Skeletal muscle satellite cell (primary cell): ENCODE data around the gene PRDM2.

Experiments used
- H3K27me3 ChIP-seq: 2 replicates; pipeline ENCODE4 v1.7.0; 2013; ENCODE audit warnings: low read length; ENCODE audit not compliant: control insufficient read depth, insufficient read depth
- H3K36me3 ChIP-seq: 2 replicates; pipeline ENCODE4 v1.7.0; 2013; ENCODE audit warnings: mild to moderate bottlenecking, control low read depth, low read length; ENCODE audit not compliant: insufficient read depth
- H3K4me1 ChIP-seq: 2 replicates; pipeline ENCODE4 v1.7.0; 2013; ENCODE audit warnings: low read length; ENCODE audit not compliant: control insufficient read depth, insufficient read depth
- H3K4me2 ChIP-seq: 2 replicates; pipeline ENCODE4 v1.7.0; 2013; ENCODE audit warnings: mild to moderate bottlenecking, low read length
- H3K4me3 ChIP-seq: 2 replicates; pipeline ENCODE4 v1.7.0; 2013; ENCODE audit warnings: low read length
- H3K9ac ChIP-seq: 2 replicates; pipeline ENCODE4 v1.7.0; 2013; ENCODE audit warnings: mild to moderate bottlenecking, low read depth, low read length, moderate library complexity
- H3K9me3 ChIP-seq: replicated peaks from 2 replicates; pipeline ENCODE4 v1.7.0; 2013; ENCODE audit warnings: mild to moderate bottlenecking, control low read depth, low read length

PRDM2 gene

DNA sequence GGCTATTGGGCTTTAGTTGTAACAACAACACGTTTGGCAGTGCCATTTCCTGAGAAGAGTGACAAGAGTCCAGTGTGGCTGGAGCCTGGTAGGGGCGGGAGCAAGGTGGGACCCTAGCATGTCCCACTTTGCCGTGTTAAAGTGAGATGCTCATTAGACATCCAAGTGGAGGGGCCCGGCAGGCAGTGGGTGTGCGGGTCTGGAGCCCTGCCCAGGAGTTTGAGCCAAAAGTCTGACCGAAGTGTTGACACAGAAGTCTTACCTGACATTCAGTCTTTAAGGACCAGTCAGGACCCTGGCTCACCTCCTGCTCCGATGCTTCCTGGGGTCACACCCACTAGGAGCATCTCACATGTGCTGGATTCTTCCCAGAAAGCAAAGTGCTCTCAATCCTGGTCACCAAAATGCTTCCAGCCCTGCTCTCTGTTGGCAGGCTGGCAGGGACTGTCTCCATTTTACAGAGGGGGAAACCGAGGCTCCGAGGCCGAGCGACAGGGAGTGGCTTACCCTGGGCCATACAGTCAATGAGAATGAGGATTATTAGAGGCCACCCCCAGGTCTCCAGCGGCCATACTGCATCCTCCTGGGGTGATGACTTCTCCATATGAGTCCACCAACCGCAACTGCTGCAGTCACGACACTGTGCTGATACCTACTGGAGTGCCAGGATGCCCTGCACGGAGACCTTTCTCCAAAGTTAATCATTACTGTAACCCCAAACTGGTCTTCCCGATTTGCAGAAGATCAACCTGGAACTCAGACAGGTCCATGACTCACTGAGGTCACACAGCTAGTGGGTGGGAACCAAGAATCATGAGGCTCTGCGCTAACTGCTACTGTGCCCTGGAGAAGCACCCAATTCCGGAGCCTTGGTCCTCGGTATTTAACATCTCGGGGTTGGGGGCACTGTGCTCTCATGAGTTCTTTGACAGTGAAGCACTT is 112.7 kb downstream of the PRDM2 start:
- H3K27me3 ChIP-seq: no peaks in the 10 kb centered on the region
- H3K36me3 ChIP-seq: no peaks in the 10 kb centered on the region
- H3K4me2 ChIP-seq: no peak overlapping the region
- H3K4me3 ChIP-seq: no peak overlapping the region
- no peak overlapping the region for H3K9ac ChIP-seq
- H3K4me1 ChIP-seq: no peaks in the 10 kb centered on the region
- H3K9me3 ChIP-seq: no peaks in the 10 kb centered on the region

DNA sequence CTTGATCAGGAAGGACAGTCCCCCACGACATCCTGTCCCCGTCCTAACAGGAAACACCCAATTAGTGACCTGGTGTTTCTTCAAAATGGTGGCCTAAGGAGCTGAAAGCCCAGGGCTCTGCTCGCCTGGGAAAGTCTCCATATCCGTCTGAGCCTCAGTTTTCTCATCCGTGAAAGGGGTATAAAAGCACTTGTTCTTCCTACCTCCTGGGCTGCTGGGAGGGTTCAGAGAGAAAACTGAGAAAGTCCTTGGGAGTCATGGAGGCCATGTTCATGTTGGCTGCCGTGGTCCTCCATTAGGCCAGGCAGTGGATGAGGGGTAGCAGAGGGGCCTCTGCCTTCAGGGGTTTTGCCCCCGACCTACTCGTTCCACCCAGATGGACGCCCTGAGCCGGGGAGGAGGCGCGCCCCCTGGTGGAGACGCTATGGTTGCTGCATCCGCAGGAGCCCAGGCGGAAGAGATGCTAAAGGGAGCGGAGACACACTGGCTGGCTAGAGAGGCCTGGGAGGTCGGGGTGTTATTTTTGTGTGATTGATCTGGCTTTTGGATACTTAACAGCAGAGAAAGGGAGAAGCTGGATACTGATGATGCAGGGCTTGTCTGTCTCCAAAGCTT is 113.5 kb downstream of the PRDM2 start:
- Histone ChIP-seq H3K4me2 (no peak overlapping the region), H3K4me1 (no peaks in the 10 kb centered on the region), H3K4me3 (no peak overlapping the region), H3K27me3 (no peaks in the 10 kb centered on the region), H3K36me3 (no peaks in the 10 kb centered on the region), H3K9me3 (no peaks in the 10 kb centered on the region), H3K9ac (no peak overlapping the region)

DNA sequence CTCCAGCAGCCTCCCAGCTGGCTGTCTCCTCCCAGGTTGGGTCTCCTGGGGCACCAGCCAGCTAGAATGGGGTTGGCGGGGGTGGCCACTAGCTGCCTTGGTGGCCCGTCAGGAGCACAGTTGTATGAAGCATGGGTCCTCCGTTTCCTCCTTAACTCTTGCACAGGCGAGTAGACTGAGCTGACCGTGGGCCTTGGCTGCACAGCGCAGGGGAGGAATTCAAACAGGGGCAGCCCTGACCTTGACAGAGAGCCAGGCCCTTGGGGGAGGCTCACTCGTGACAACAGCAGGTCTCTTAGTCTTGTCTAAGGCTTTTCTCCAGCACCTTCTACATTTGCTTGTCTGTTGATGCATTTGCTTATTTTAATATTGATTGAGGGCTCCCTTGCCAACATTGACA is 114.1 kb downstream of the PRDM2 start:
- H3K4me2 ChIP-seq: no peak overlapping the region
- H3K27me3 ChIP-seq: no peaks in the 10 kb centered on the region
- no peak overlapping the region for H3K9ac ChIP-seq
- no peaks in the 10 kb centered on the region for H3K4me1 ChIP-seq
- H3K36me3 ChIP-seq: no peaks in the 10 kb centered on the region
- H3K4me3 ChIP-seq: no peak overlapping the region
- H3K9me3 ChIP-seq: no peaks in the 10 kb centered on the region

DNA sequence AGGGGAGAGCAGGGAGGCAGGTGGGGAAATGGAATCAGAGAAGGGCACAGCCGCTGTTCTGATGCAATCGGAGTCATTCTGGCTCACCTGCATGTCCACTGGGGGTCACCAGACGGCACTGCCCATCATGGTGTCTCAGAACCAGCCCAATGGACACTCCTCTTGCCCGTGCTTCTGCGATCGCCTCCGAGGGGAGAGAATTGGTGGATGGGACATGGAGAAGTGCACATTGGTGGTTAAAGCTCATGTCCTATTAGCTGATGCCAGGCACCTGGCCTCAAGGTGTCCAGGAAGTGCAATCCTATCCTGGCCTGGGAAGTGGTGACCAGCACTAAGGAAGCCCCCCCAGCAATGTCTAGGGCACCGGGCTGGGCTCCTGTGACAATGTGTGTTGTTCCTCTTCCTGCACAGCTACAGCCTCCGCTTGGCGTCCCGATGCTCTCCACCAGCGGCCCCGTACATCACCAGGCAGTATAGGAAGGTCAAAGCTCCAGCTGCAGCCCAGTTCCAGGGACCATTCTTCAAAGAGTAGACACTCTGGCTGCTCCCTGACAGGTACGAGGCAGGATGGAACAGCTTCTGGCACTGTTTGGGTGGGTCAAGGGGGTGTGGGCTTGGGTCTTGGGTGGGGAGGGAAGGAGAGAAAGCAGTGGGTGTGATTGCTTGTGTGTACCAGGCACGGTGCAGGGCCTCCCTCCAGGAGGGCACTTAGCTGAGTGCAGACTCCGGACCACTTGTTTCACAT is 116.2 kb downstream of the PRDM2 start:
- Histone ChIP-seq H3K9ac (no peak overlapping the region), H3K4me1 (no peaks in the 10 kb centered on the region), H3K36me3 (no peaks in the 10 kb centered on the region), H3K4me2 (no peak overlapping the region), H3K9me3 (no peaks in the 10 kb centered on the region), H3K4me3 (no peak overlapping the region), H3K27me3 (no peaks in the 10 kb centered on the region)

DNA sequence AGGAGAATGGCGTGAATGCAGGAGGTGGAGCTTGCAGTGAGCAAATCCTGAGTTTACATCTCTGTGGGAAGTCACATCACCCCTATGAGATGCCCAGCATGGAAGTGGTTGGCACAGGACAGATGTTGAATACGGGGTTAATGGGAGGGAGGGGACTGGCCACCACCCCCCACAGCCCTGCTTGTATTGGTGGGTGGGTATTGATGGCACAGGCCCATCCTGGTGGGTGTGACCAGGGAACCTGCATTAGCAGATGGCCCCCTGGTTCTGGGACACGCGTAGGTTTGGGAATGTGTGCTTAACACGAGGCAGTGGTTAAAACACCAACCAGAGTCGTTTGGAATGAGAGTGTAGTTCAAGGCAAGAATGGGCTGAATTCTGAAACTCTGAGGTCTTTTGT is 117.9 kb downstream of the PRDM2 start:
- Histone ChIP-seq H3K9me3 (no peaks in the 10 kb centered on the region), H3K27me3 (no peaks in the 10 kb centered on the region), H3K4me3 (no peak overlapping the region), H3K4me2 (no peak overlapping the region), H3K4me1 (no peaks in the 10 kb centered on the region), H3K36me3 (no peaks in the 10 kb centered on the region), H3K9ac (no peak overlapping the region)

DNA sequence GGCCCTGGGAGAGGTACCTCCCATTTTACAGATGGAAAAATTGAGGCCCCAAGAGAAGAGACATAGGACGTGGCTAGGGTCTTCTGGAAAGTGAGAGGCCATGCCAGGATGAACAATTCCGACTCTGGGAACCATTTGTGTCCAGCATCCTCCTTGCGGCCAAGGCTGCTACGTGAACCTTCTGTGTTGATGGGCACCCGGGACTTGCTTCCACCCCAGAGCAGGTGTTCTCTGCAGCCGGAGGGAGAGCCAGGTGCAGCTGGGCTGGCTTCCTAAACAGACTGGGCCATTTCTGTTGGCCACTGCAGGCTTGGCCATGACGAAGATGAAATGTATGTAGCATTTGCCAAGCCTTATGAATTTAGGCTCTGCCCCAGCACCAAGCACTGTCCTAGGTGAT is 118.9 kb downstream of the PRDM2 start:
- H3K4me1 ChIP-seq: no peaks in the 10 kb centered on the region
- no peaks in the 10 kb centered on the region for H3K27me3 ChIP-seq
- no peak overlapping the region for H3K9ac ChIP-seq
- no peaks in the 10 kb centered on the region for H3K36me3 ChIP-seq
- H3K4me3 ChIP-seq: no peak overlapping the region
- no peaks in the 10 kb centered on the region for H3K9me3 ChIP-seq
- H3K4me2 ChIP-seq: no peak overlapping the region

DNA sequence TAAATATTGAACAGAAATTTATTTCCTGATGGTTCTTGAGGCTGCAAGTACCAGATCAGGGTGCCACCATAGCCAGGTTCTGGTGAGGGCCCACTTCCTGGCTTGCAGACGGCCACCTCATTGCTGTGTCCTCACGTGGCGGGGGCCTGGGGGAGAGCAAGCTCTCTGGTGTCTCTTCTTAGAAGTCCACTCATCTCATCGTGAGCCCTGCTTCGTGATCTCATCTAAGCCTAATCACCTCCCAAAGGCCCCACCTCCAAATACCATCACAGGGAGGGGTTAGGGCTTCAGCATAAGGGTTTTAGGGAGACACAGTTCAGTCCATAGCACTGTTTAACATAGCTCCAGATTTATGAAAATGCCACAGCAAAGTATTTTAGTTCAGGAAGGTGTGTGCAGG is 119.7 kb downstream of the PRDM2 start:
- Histone ChIP-seq H3K4me1 (no peaks in the 10 kb centered on the region), H3K9me3 (no peaks in the 10 kb centered on the region), H3K4me3 (no peak overlapping the region), H3K9ac (no peak overlapping the region), H3K36me3 (no peaks in the 10 kb centered on the region), H3K4me2 (no peak overlapping the region), H3K27me3 (no peaks in the 10 kb centered on the region)

DNA sequence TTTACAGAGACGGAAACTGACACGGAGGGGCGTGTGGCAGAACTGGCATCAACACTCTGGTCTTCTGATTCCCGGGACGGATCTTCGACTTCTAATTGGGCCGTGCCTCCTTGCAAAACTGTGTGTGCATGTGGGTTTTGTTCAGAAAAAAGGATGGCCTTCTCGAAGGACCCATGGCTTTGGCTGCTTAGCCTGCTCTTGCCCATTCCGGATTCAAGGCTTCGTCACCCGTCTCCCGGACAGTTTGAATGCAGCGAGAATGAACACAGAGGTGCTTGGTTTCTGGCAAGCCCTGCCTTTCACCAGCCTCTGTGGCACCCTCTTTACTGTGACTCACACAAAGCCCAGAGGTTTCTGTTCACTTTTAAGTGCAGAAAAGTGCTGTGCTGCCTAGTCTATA is 120.1 kb downstream of the PRDM2 start:
- Histone ChIP-seq H3K4me3 (no peak overlapping the region), H3K4me2 (no peak overlapping the region), H3K4me1 (no peaks in the 10 kb centered on the region), H3K9ac (no peak overlapping the region), H3K27me3 (no peaks in the 10 kb centered on the region), H3K36me3 (no peaks in the 10 kb centered on the region), H3K9me3 (no peaks in the 10 kb centered on the region)

DNA sequence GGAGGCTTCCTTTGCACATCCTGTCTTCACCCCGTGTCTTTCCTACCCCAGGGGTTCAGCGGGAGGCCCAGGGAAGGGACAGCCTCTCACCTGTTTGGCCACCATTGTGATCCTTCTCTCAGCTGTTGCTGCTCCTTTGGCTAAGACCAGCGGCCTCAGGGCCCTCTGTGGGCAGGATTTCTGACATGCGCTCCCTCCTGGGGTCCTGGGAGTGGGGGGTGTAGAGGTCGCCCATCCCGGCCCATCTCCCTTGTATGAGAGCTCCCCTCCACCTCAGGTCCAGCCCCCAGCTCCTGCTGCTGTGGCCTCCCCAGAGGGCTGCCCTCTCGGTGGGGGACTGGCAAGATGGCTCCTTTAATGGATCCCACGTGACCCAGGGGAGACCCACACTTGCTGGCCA is 120.5 kb downstream of the PRDM2 start:
- no peak overlapping the region for H3K4me2 ChIP-seq
- no peaks in the 10 kb centered on the region for H3K4me1 ChIP-seq
- H3K9ac ChIP-seq: no peak overlapping the region
- H3K36me3 ChIP-seq: no peaks in the 10 kb centered on the region
- H3K27me3 ChIP-seq: no peaks in the 10 kb centered on the region
- no peaks in the 10 kb centered on the region for H3K9me3 ChIP-seq
- H3K4me3 ChIP-seq: no peak overlapping the region

DNA sequence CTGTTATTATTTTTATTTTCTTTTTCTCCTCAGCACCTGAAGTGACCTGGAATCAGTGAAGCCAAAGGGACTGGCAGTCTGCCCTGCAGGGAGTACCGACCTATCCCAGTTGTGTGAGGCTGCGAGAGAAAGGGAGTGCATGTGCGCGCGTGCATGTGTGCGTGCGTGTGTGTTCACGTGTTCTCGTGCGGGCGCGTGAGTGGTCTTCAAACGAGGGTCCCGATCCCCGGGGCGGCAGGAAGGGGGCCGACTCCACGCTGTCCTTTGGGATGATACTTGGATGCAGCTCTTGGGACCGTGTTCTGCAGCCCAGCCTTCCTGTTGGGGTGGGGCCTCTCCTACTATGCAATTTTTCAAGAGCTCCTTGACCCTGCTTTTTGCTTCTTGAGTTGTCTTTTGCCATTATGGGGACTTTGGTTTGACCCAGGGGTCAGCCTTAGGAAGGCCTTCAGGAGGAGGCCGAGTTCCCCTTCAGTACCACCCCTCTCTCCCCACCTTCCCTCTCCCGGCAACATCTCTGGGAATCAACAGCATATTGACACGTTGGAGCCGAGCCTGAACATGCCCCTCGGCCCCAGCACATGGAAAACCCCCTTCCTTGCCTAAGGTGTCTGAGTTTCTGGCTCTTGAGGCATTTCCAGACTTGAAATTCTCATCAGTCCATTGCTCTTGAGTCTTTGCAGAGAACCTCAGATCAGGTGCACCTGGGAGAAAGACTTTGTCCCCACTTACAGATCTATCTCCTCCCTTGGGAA is 123.3 kb downstream of the PRDM2 start:
- Histone ChIP-seq H3K4me1 (no peaks in the 10 kb centered on the region), H3K4me2 (no peak overlapping the region), H3K9ac (no peak overlapping the region), H3K4me3 (no peak overlapping the region), H3K27me3 (no peaks in the 10 kb centered on the region), H3K36me3 (no peaks in the 10 kb centered on the region), H3K9me3 (no peaks in the 10 kb centered on the region)

DNA sequence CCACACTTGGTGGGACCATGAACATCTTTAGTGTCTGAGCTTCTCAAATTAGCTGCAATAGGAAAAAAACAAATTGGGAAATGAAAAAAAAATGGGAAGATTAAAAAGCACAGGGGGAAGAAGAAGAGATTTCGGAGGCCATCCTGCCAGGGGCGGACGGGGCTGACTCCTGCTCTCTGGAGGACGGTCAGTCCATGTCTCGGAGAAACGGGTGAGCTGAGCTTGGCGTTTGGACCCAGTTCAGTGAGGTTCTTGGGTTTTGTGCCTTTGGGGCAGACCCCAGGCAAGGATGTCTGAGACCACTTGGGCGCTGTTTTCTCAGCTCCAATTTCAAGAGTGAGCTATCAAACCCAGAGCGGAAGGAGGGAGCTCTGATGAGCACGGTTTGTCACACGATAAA is 123.9 kb downstream of the PRDM2 start:
- Histone ChIP-seq H3K9me3 (no peaks in the 10 kb centered on the region), H3K9ac (no peak overlapping the region), H3K36me3 (no peaks in the 10 kb centered on the region), H3K27me3 (no peaks in the 10 kb centered on the region), H3K4me3 (no peak overlapping the region), H3K4me2 (no peak overlapping the region), H3K4me1 (no peaks in the 10 kb centered on the region)
